K562 (cell line): Measurements from ENCODE around the gene MEIS2. TPM values are rescaled to one million over a fixed set of nuclear protein-coding genes. Genes with fewer than 3 reads are reported as not detected.
A peak's percentile ranks its signal among the peaks of the same experiment; 100 is the strongest.

ENCODE experiments used
- CBFA2T3 ChIP-seq: fragments of 450-650 bp; IDR thresholded peaks from 2 replicates; pipeline ENCODE4 v1.6.1; 2017
- CREBBP ChIP-seq: IDR thresholded peaks from one replicate; pipeline ENCODE4 v1.6.1; 2012; ENCODE audit warnings: low read depth, mild to moderate bottlenecking, control low read depth, inconsistent platforms, low read length
- E2F6 ChIP-seq, 2 experiments: IDR thresholded peaks; 2 replicates each; pipeline ENCODE4 v1.6.1; 2011; ENCODE audit warnings: borderline replicate concordance in 1 of 2, control low read depth in 1 of 2, low read depth in 1 of 2, low read length in 1 of 2, mild to moderate bottlenecking in 1 of 2, mixed read lengths in 1 of 2, moderate library complexity in 1 of 2; ENCODE audit not compliant: insufficient read depth in 1 of 2, insufficient read length in 1 of 2, poor library complexity in 1 of 2, severe bottlenecking in 1 of 2; ENCODE audit errors: extremely low read depth in 1 of 2
- EP300 ChIP-seq: IDR thresholded peaks from 2 replicates; pipeline ENCODE4 v1.6.1; 2012; ENCODE audit warnings: low read length, improper control_type of control experiment
- ETV1 ChIP-seq: fragments of 450-650 bp; conservative IDR thresholded peaks from 2 replicates; pipeline ENCODE4 v1.6.1; 2016; ENCODE audit warnings: missing genetic modification characterization, control low read depth, low read depth, missing compliant biosample characterization
- HDAC1 ChIP-seq, 2 experiments: fragments of 450-650 bp; IDR thresholded peaks; 2 replicates each; pipeline ENCODE4 v1.6.1; 2016 to 2017; ENCODE audit warnings: inconsistent platforms in 1 of 2, mild to moderate bottlenecking in 1 of 2, moderate library complexity in 1 of 2
- ID3 ChIP-seq, 2 experiments: fragments of 250-450 bp in 1 of 2; fragments of 450-650 bp in 1 of 2; sonication (Bioruptor Pico) in 1 of 2; IDR thresholded peaks; 2 replicates each; pipeline versions ENCODE4 v1.6.1 to v1.8.0; 2016 to 2021; ENCODE audit warnings: mild to moderate bottlenecking in 2 of 2, moderate library complexity in 2 of 2, missing compliant biosample characterization in 1 of 2, missing genetic modification characterization in 1 of 2
- MTA1 ChIP-seq: fragments of 450-650 bp; IDR thresholded peaks from 2 replicates; pipeline ENCODE4 v1.6.1; 2017; ENCODE audit warnings: borderline replicate concordance
- MTA3 ChIP-seq: fragments of 450-650 bp; formaldehyde crosslinking; IDR thresholded peaks from 2 replicates; pipeline ENCODE4 v1.6.1; 2017; ENCODE audit warnings: mild to moderate bottlenecking, borderline replicate concordance
- NBN ChIP-seq: fragments of 450-650 bp; IDR thresholded peaks from 2 replicates; pipeline ENCODE4 v1.6.1; 2016; ENCODE audit warnings: low read depth, mild to moderate bottlenecking
- NR2C2 ChIP-seq, 2 experiments: fragments of 200-800 bp in 1 of 2; sonication (Bioruptor generic) in 1 of 2; sonication (generic) in 1 of 2; formaldehyde crosslinking in 1 of 2; IDR thresholded peaks; 2 replicates each; pipeline versions ENCODE4 v1.6.1 to v1.8.0; 2016 to 2022; ENCODE audit warnings: mild to moderate bottlenecking in 1 of 2, missing compliant biosample characterization in 1 of 2, missing genetic modification characterization in 1 of 2, missing genetic modification reagents in 1 of 2
- POLR2G ChIP-seq: fragments of 200-400 bp; formaldehyde crosslinking; IDR thresholded peaks from 2 replicates; pipeline ENCODE4 v1.6.1; 2017; ENCODE audit warnings: low read depth, mild to moderate bottlenecking, antibody characterized with exemption, low read length, moderate library complexity
- RFX7 ChIP-seq: fragments of 250-450 bp; sonication (Bioruptor Pico); IDR thresholded peaks from 2 replicates; pipeline ENCODE4 v1.5.1; 2021; ENCODE audit warnings: mild to moderate bottlenecking
- SMARCB1 ChIP-seq: IDR thresholded peaks from 2 replicates; pipeline ENCODE4 v1.6.1; 2011; ENCODE audit warnings: improper control_type of control experiment, low read depth; ENCODE audit not compliant: insufficient read length
- SNRNP70 ChIP-seq: fragments of 200-400 bp; formaldehyde crosslinking; optimal IDR thresholded peaks from 2 replicates; pipeline ENCODE3; 2017; ENCODE audit warnings: low read depth, low read length
- TFAP4 ChIP-seq: sonication (generic); formaldehyde crosslinking; IDR thresholded peaks from 2 replicates; pipeline ENCODE4 v1.8.0; 2022; ENCODE audit warnings: missing genetic modification reagents, mild to moderate bottlenecking, moderate library complexity, borderline replicate concordance
- USF2 ChIP-seq: sonication (generic); formaldehyde crosslinking; IDR thresholded peaks from 2 replicates; pipeline ENCODE4 v1.5.0; 2020; ENCODE audit warnings: missing genetic modification reagents
- VEZF1 ChIP-seq: fragments of 200-800 bp; sonication (Bioruptor generic); IDR thresholded peaks from 2 replicates; pipeline ENCODE4 v1.6.1; 2017; ENCODE audit warnings: missing genetic modification characterization, missing compliant biosample characterization
- ZNF589 ChIP-seq: fragments of 200-800 bp; sonication (Bioruptor generic); IDR thresholded peaks from 2 replicates; pipeline ENCODE4 v1.6.1; 2016; ENCODE audit warnings: low read depth, missing genetic modification characterization, missing compliant biosample characterization
- ZSCAN32 ChIP-seq: fragments of 450-650 bp; formaldehyde crosslinking; IDR thresholded peaks from 2 replicates; pipeline ENCODE4 v1.4.0; 2020; ENCODE audit warnings: mild to moderate bottlenecking, moderate library complexity
- polyA plus RNA-seq, 8 experiments: library from polyadenylated mRNA; depleted of rRNA in 4 of 8; stranded (reverse) in 5 of 8; unstranded in 3 of 8; fragments of >200 nt; fragmentation: Nextera tagmentation in 2 of 8; fragmentation: Illumina TruSeq in 1 of 8; extraction: Ambion mirVana in 2 of 8; extraction: Trizol in 1 of 8; gene quantifications; 2 replicates each; pipeline versions ENCODE4 v1.2.1 to v1.2.3, GENCODE V29; 2011 to 2014; ENCODE audit warnings: inconsistent platforms in 1 of 8, missing spikeins in 1 of 8
- total RNA-seq, 7 experiments: library from RNA; depleted of rRNA in 6 of 7; stranded (reverse); fragments of >200 nt in 6 of 7; fragmentation: Illumina TruSeq in 2 of 7; extraction: Trizol in 2 of 7; gene quantifications; 2 replicates each; pipeline versions ENCODE4 v1.2.1 to v1.2.3, GENCODE V29; 2011 to 2021; ENCODE audit warnings: low replicate concordance in 1 of 7

The MEIS2 gene
- total and polyA plus RNA-seq, 9 of the 15 experiments (the other 6 are each of a cell fraction or from before 2014, with no cell fraction given), result 7.5 to 64.2 (median 22.3) TPM

- TF ChIP-seq CBFA2T3 (no peak), ID3 (CRISPR knock-in tag; IDR thresholded peaks at IDR 0.05) (no peak), ID3 (tag; IDR thresholded peaks at IDR 0.05) (peak; percentile 37; the same call in 1 of the 2 replicates), ZNF589 (peak; percentile 14; the same call in 1 of the 2 replicates), E2F6 (IDR thresholded peaks at IDR 0.05; ENCODE audit: borderline replicate concordance in 1 of 2, extremely low read depth in 1 of 2, insufficient read depth in 1 of 2, insufficient read length in 1 of 2, low read depth in 1 of 2, low read length in 1 of 2, poor library complexity in 1 of 2, severe bottlenecking in 1 of 2) (peak; percentile 40 to 47), RFX7 (CRISPR knock-in tag) (no peak), NBN (no peak; the same call in 1 of the 2 replicates), TFAP4 (CRISPR knock-in tag) (peak; percentile 24; the same call in 1 of the 2 replicates), NR2C2 (CRISPR knock-in tag; IDR thresholded peaks at IDR 0.05) (no peak), NR2C2 (tag; IDR thresholded peaks at IDR 0.05) (0 out of 2 replicates have a peak, but pooled peaks have one; percentile 2), USF2 (CRISPR knock-in tag) (no peak), ZSCAN32 (peak; percentile 54; the same call in 1 of the 2 replicates), MTA3 (0 out of 2 replicates have a peak, but pooled peaks have one; percentile 19), MTA1 (0 out of 2 replicates have a peak, but pooled peaks have one; percentile 15), HDAC1 (IDR thresholded peaks at IDR 0.05) (peak in 1 of 2 experiments; percentile 66; a peak in 1 of 4 replicates), CREBBP (no peak), SNRNP70 (no peak), POLR2G (peak; percentile 93), VEZF1 (CRISPR knock-in tag) (peak; percentile 99), EP300 (peak; percentile 31; the same call in 1 of the 2 replicates), ETV1 (tag) (peak; percentile 44; the same call in 1 of the 2 replicates), SMARCB1 (no peak)
Observed at GRCh38 chr15:37100109-37100965, at the start of gene MEIS2 (continued).
